K562 (cell line): ENCODE results near the gene ISYNA1. TPM values are rescaled to one million over a fixed set of nuclear protein-coding genes. Genes with fewer than 3 reads are reported as not detected.

Source experiments
- ADNP ChIP-seq: fragments of 200-800 bp; sonication (Bioruptor generic); IDR thresholded peaks from 2 replicates; pipeline ENCODE4 v1.6.1; 2016; ENCODE audit warnings: missing genetic modification characterization, missing compliant biosample characterization
- KAT2B ChIP-seq: IDR thresholded peaks from one replicate; pipeline ENCODE4 v1.6.1; 2012; ENCODE audit warnings: low read depth, mild to moderate bottlenecking, control low read depth, inconsistent platforms, low read length, moderate library complexity
- NFIC ChIP-seq: fragments of 450-650 bp; IDR thresholded peaks from 2 replicates; pipeline ENCODE4 v1.6.1; 2017; ENCODE audit warnings: mild to moderate bottlenecking, inconsistent platforms
- NONO ChIP-seq, 2 experiments: fragments of 200-400 bp in 1 of 2; fragments of 450-650 bp in 1 of 2; formaldehyde crosslinking in 1 of 2; IDR thresholded peaks; 2 replicates each; pipeline ENCODE4 v1.6.1; 2017; ENCODE audit warnings: low read depth in 2 of 2, mild to moderate bottlenecking in 2 of 2, moderate library complexity in 2 of 2, low read length in 1 of 2
- POLR2G ChIP-seq: fragments of 200-400 bp; formaldehyde crosslinking; IDR thresholded peaks from 2 replicates; pipeline ENCODE4 v1.6.1; 2017; ENCODE audit warnings: low read depth, mild to moderate bottlenecking, antibody characterized with exemption, low read length, moderate library complexity
- polyA plus RNA-seq, 8 experiments: library from polyadenylated mRNA; depleted of rRNA in 4 of 8; stranded (reverse) in 5 of 8; unstranded in 3 of 8; fragments of >200 nt; fragmentation: Nextera tagmentation in 2 of 8; fragmentation: Illumina TruSeq in 1 of 8; extraction: Ambion mirVana in 2 of 8; extraction: Trizol in 1 of 8; gene quantifications; 2 replicates each; pipeline versions ENCODE4 v1.2.1 to v1.2.3, GENCODE V29; 2011 to 2014; ENCODE audit warnings: inconsistent platforms in 1 of 8, missing spikeins in 1 of 8
- total RNA-seq, 7 experiments: library from RNA; depleted of rRNA in 6 of 7; stranded (reverse); fragments of >200 nt in 6 of 7; fragmentation: Illumina TruSeq in 2 of 7; extraction: Trizol in 2 of 7; gene quantifications; 2 replicates each; pipeline versions ENCODE4 v1.2.1 to v1.2.3, GENCODE V29; 2011 to 2021; ENCODE audit warnings: low replicate concordance in 1 of 7
- TF ChIP-seq, protein P1 (sequence below): sonication (generic); formaldehyde crosslinking; IDR thresholded peaks from 2 replicates; pipeline ENCODE4 v1.8.0; 2023; ENCODE audit warnings: mild to moderate bottlenecking, missing genetic modification reagents
- TF ChIP-seq, protein P2 (sequence below): sonication (generic); formaldehyde crosslinking; IDR thresholded peaks from 2 replicates; pipeline ENCODE4 v1.8.0; 2022; ENCODE audit warnings: mild to moderate bottlenecking, missing genetic modification reagents
- TF ChIP-seq, protein P3 (sequence below), 2 experiments: fragments of 450-650 bp in 1 of 2; sonication (generic) in 1 of 2; formaldehyde crosslinking in 1 of 2; IDR thresholded peaks; 2 replicates each; pipeline versions ENCODE4 v1.7.1 to v1.9.0; 2016 to 2022; ENCODE audit warnings: inconsistent platforms in 1 of 2, mild to moderate bottlenecking in 1 of 2, missing genetic modification reagents in 1 of 2

Gene ISYNA1
- total and polyA plus RNA-seq, 9 of the 15 experiments (the other 6 are each of a cell fraction or from before 2014, with no cell fraction given) = 21.8 to 460 (median 93.2) TPM

DNA sequence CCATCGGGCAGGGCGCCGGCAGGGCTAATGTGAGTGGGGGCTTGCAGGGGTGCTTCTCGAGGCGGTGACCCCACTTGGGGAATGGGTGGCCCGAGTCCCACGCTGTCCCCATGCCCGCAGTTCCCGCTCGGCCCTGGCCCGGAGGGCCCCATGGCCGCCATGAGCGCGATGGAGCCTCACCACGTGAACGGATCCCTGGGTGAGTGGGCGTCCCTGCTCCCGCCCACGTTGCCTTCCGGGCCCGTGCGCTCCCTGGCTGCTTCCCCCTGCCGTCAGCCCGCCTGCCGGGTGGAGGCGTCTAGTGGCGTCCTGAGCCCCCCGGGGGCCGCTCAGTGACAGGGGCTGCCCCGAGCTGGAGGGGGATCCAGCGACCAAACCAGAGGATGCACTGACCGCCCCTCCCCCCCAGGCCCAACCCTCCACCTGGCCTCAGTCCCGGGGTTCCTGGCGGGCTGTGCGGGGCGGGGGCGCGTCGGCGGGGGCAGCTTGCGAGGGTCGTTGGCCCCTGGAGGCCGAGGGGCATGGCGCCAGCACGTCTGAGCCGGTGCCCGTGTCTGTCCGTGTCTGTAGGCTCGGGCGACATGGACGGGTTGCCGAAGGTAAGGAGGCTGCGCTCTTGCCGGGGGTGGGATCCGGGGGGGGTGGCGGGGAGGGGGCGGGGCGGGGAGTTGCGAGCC, 4.8 kb downstream of the ISYNA1 start (continued):
- TF ChIP-seq, protein P1, sequence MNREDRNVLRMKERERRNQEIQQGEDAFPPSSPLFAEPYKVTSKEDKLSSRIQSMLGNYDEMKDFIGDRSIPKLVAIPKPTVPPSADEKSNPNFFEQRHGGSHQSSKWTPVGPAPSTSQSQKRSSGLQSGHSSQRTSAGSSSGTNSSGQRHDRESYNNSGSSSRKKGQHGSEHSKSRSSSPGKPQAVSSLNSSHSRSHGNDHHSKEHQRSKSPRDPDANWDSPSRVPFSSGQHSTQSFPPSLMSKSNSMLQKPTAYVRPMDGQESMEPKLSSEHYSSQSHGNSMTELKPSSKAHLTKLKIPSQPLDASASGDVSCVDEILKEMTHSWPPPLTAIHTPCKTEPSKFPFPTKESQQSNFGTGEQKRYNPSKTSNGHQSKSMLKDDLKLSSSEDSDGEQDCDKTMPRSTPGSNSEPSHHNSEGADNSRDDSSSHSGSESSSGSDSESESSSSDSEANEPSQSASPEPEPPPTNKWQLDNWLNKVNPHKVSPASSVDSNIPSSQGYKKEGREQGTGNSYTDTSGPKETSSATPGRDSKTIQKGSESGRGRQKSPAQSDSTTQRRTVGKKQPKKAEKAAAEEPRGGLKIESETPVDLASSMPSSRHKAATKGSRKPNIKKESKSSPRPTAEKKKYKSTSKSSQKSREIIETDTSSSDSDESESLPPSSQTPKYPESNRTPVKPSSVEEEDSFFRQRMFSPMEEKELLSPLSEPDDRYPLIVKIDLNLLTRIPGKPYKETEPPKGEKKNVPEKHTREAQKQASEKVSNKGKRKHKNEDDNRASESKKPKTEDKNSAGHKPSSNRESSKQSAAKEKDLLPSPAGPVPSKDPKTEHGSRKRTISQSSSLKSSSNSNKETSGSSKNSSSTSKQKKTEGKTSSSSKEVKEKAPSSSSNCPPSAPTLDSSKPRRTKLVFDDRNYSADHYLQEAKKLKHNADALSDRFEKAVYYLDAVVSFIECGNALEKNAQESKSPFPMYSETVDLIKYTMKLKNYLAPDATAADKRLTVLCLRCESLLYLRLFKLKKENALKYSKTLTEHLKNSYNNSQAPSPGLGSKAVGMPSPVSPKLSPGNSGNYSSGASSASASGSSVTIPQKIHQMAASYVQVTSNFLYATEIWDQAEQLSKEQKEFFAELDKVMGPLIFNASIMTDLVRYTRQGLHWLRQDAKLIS (CRISPR knock-in tag) = peak; percentile 65; the same call in 1 of the 2 replicates
- peak in 1 of 2 experiments; percentile 16; a peak in 1 of 4 replicates for TF ChIP-seq NONO (IDR thresholded peaks at IDR 0.05; ENCODE audit: low read depth in 2 of 2, low read length in 1 of 2)
- TF ChIP-seq, protein P2, sequence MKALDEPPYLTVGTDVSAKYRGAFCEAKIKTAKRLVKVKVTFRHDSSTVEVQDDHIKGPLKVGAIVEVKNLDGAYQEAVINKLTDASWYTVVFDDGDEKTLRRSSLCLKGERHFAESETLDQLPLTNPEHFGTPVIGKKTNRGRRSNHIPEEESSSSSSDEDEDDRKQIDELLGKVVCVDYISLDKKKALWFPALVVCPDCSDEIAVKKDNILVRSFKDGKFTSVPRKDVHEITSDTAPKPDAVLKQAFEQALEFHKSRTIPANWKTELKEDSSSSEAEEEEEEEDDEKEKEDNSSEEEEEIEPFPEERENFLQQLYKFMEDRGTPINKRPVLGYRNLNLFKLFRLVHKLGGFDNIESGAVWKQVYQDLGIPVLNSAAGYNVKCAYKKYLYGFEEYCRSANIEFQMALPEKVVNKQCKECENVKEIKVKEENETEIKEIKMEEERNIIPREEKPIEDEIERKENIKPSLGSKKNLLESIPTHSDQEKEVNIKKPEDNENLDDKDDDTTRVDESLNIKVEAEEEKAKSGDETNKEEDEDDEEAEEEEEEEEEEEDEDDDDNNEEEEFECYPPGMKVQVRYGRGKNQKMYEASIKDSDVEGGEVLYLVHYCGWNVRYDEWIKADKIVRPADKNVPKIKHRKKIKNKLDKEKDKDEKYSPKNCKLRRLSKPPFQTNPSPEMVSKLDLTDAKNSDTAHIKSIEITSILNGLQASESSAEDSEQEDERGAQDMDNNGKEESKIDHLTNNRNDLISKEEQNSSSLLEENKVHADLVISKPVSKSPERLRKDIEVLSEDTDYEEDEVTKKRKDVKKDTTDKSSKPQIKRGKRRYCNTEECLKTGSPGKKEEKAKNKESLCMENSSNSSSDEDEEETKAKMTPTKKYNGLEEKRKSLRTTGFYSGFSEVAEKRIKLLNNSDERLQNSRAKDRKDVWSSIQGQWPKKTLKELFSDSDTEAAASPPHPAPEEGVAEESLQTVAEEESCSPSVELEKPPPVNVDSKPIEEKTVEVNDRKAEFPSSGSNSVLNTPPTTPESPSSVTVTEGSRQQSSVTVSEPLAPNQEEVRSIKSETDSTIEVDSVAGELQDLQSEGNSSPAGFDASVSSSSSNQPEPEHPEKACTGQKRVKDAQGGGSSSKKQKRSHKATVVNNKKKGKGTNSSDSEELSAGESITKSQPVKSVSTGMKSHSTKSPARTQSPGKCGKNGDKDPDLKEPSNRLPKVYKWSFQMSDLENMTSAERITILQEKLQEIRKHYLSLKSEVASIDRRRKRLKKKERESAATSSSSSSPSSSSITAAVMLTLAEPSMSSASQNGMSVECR (CRISPR knock-in tag) = no peak; the same call in 1 of the 2 replicates
- TF ChIP-seq ADNP (tag) = no peak
- TF ChIP-seq POLR2G = peak; percentile 89
- TF ChIP-seq, protein P3, sequence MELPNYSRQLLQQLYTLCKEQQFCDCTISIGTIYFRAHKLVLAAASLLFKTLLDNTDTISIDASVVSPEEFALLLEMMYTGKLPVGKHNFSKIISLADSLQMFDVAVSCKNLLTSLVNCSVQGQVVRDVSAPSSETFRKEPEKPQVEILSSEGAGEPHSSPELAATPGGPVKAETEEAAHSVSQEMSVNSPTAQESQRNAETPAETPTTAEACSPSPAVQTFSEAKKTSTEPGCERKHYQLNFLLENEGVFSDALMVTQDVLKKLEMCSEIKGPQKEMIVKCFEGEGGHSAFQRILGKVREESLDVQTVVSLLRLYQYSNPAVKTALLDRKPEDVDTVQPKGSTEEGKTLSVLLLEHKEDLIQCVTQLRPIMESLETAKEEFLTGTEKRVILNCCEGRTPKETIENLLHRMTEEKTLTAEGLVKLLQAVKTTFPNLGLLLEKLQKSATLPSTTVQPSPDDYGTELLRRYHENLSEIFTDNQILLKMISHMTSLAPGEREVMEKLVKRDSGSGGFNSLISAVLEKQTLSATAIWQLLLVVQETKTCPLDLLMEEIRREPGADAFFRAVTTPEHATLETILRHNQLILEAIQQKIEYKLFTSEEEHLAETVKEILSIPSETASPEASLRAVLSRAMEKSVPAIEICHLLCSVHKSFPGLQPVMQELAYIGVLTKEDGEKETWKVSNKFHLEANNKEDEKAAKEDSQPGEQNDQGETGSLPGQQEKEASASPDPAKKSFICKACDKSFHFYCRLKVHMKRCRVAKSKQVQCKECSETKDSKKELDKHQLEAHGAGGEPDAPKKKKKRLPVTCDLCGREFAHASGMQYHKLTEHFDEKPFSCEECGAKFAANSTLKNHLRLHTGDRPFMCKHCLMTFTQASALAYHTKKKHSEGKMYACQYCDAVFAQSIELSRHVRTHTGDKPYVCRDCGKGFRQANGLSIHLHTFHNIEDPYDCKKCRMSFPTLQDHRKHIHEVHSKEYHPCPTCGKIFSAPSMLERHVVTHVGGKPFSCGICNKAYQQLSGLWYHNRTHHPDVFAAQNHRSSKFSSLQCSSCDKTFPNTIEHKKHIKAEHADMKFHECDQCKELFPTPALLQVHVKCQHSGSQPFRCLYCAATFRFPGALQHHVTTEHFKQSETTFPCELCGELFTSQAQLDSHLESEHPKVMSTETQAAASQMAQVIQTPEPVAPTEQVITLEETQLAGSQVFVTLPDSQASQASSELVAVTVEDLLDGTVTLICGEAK (IDR thresholded peaks at IDR 0.05) = 0 out of 2 replicates have a peak, but pooled peaks have one; percentile 31
- TF ChIP-seq, protein P3 (CRISPR knock-in tag; IDR thresholded peaks at IDR 0.05) = no peak
- TF ChIP-seq NFIC = peak; percentile 49
- TF ChIP-seq KAT2B = no peak
